ENCODE measurements around the gene PKP2. TPM values are rescaled to one million over a fixed set of nuclear protein-coding genes. Genes with fewer than 3 reads are reported as not detected.

PKP2 gene
- total RNA-seq, 1 donor from 2014 or later: 16.2 TPM

GRCh38 chr12:32891956-32892355 lies 4.6 kb downstream of the PKP2 start:
- no peaks in the 10 kb centered on the region for H3K27me3 ChIP-seq
- intact Hi-C loops (cut with DNase I): no loop called here
- no peak for DNase-seq (ENCODE audit: extremely low spot score in 2 of 2)

GRCh38 chr12:32891526-32891925 lies 5.1 kb downstream of the PKP2 start:
- DNase-seq (ENCODE audit: extremely low spot score in 2 of 2): no peak
- H3K9me3 ChIP-seq: no peaks in the 10 kb centered on the region
- no peak for TF ChIP-seq POLR2A (IDR thresholded peaks at IDR 0.05)
- no peak for TF ChIP-seq POLR2AphosphoS5 (IDR thresholded peaks at IDR 0.05; ENCODE audit: insufficient read depth in 1 of 2, low read depth in 1 of 2)
- no peak for TF ChIP-seq CTCF (IDR thresholded peaks at IDR 0.05)
- H3K4me3 ChIP-seq: no peak overlapping the region
- no peak overlapping the region for H3K27ac ChIP-seq
- no peaks in the 10 kb centered on the region for H3K27me3 ChIP-seq
- no peaks in the 10 kb centered on the region for H3K36me3 ChIP-seq
- peaks cover 10% of the 10 kb centered on the region for H3K4me1 ChIP-seq
- intact Hi-C loops (cut with DNase I): no loop called here

More at GRCh38 chr12:32891956-32892355, 4.6 kb downstream of the PKP2 start:
- TF ChIP-seq POLR2A (IDR thresholded peaks at IDR 0.05) (no peak), POLR2AphosphoS5 (IDR thresholded peaks at IDR 0.05; ENCODE audit: insufficient read depth in 1 of 2, low read depth in 1 of 2) (no peak), CTCF (IDR thresholded peaks at IDR 0.05) (no peak)
- Histone ChIP-seq H3K4me3 (no peak overlapping the region), H3K4me1 (peaks cover 10% of the 10 kb centered on the region), H3K27ac (no peak overlapping the region), H3K9me3 (no peaks in the 10 kb centered on the region), H3K36me3 (no peaks in the 10 kb centered on the region)

GRCh38 chr12:32889011-32889760 lies 7.4 kb downstream of the PKP2 start:
- no peaks in the 10 kb centered on the region for H3K36me3 ChIP-seq
- no peak overlapping the region for H3K27ac ChIP-seq
- no peaks in the 10 kb centered on the region for H3K27me3 ChIP-seq
- DNase-seq (ENCODE audit: extremely low spot score in 2 of 2): no peak
- no peaks in the 10 kb centered on the region for H3K9me3 ChIP-seq
- no peak overlapping the region for H3K4me3 ChIP-seq
- intact Hi-C loops (cut with DNase I): loop anchor here (2.0 kb wide), 1 partner anchor 36 kb away; no protein-coding TSS in a partner anchor
- no peak for TF ChIP-seq POLR2AphosphoS5 (IDR thresholded peaks at IDR 0.05; ENCODE audit: insufficient read depth in 1 of 2, low read depth in 1 of 2)
- H3K4me1 ChIP-seq: no peaks in the 10 kb centered on the region

- Histone ChIP-seq H3K36me3 (no peaks in the 10 kb centered on the region), H3K27ac (no peak overlapping the region), H3K4me1 (no peaks in the 10 kb centered on the region), H3K9me3 (no peaks in the 10 kb centered on the region), H3K27me3 (no peaks in the 10 kb centered on the region), H3K4me3 (no peak overlapping the region)
- TF ChIP-seq POLR2A (IDR thresholded peaks at IDR 0.05) (no peak), CTCF (IDR thresholded peaks at IDR 0.05) (no peak), POLR2AphosphoS5 (IDR thresholded peaks at IDR 0.05; ENCODE audit: insufficient read depth in 1 of 2, low read depth in 1 of 2) (no peak)
- intact Hi-C loops (cut with DNase I): no loop called here
- DNase-seq (ENCODE audit: extremely low spot score in 2 of 2): no peak
These were observed 9.5 kb downstream of the PKP2 start for GRCh38 chr12:32887058-32887457.

- H3K4me1 ChIP-seq: no peaks in the 10 kb centered on the region
- DNase-seq (ENCODE audit: extremely low spot score in 2 of 2): no peak
- no peak overlapping the region for H3K27ac ChIP-seq
- H3K4me3 ChIP-seq: no peak overlapping the region
- intact Hi-C loops (cut with DNase I): no loop called here
- no peaks in the 10 kb centered on the region for H3K9me3 ChIP-seq
- H3K27me3 ChIP-seq: no peaks in the 10 kb centered on the region
- TF ChIP-seq POLR2AphosphoS5 (IDR thresholded peaks at IDR 0.05; ENCODE audit: insufficient read depth in 1 of 2, low read depth in 1 of 2) (no peak), CTCF (IDR thresholded peaks at IDR 0.05) (no peak), POLR2A (IDR thresholded peaks at IDR 0.05) (no peak)
- H3K36me3 ChIP-seq: no peaks in the 10 kb centered on the region
These were observed 10.7 kb downstream of the PKP2 start for GRCh38 chr12:32885831-32886230.

All from vagina (tissue), 2 donors.